B cell (primary cell): ENCODE data around the gene EFCAB7. TPM values are rescaled to one million over a fixed set of nuclear protein-coding genes. Genes with fewer than 3 reads are reported as not detected.

Experiments
- ATAC-seq: fragments of 200-7000 bp; cut with Tn5 transposase; one replicate; pipeline ENCODE4 v1.10.0; 2021; ENCODE audit warnings: low read depth, mild to moderate bottlenecking, moderate number of reproducible peaks, moderate library complexity
- CTCF ChIA-PET: fragments of 350-600 bp; sonication (Branson Sonifier 250); formaldehyde crosslinking; loops from one replicate; lab custom pipeline; 2021; ENCODE audit warnings: antibody characterized with exemption, inconsistent platforms; lab: Charles Lee
- POLR2A ChIA-PET: fragments of 350-600 bp; sonication (Branson Sonifier 250); formaldehyde crosslinking; loops from one replicate; lab custom pipeline; 2021; ENCODE audit warnings: antibody characterized with exemption; lab: Charles Lee
- DNase-seq: peaks from one replicate; pipeline ENCODE4 v3.0.0; 2013
- H2AFZ ChIP-seq: 2 replicates; pipeline ENCODE4 v1.6.1; 2012; ENCODE audit warnings: mild to moderate bottlenecking, low read depth, low read length; ENCODE audit not compliant: insufficient read depth, poor library complexity, severe bottlenecking
- H3K27ac ChIP-seq, 2 donors: 1 replicate in 1 of 2; 2 replicates in 1 of 2; pipeline ENCODE4 v1.5.1; 2012 to 2013; ENCODE audit warnings: low read length in 2 of 2, mild to moderate bottlenecking in 2 of 2, moderate library complexity in 1 of 2
- H3K27me3 ChIP-seq, 4 experiments: fragments of 200-600 bp in 1 of 4; sonication (generic) in 1 of 4; replicated peaks in 1 of 4; 1 replicate in 2 of 4; 2 replicates in 2 of 4; pipeline versions ENCODE4 v1.6.1 to v1.7.0; 2013 to 2016; ENCODE audit warnings: low read length in 3 of 4, mild to moderate bottlenecking in 2 of 4, mixed read lengths in 1 of 4, moderate library complexity in 1 of 4; ENCODE audit not compliant: insufficient read depth in 4 of 4, control insufficient read depth in 3 of 4; ENCODE audit errors: control extremely low read depth in 1 of 4
- H3K36me3 ChIP-seq, 2 experiments: replicated peaks in 1 of 2; 1 replicate in 1 of 2; 2 replicates in 1 of 2; pipeline versions ENCODE4 v1.6.1 to v1.7.1; 2013; ENCODE audit warnings: low read length in 1 of 2; ENCODE audit not compliant: insufficient read depth in 2 of 2, control insufficient read depth in 1 of 2; ENCODE audit errors: control extremely low read depth in 1 of 2, extremely low read depth in 1 of 2
- H3K4me1 ChIP-seq, 2 donors: fragments of 200-600 bp in 1 of 2; sonication (generic) in 1 of 2; 1 replicate in 1 of 2; 2 replicates in 1 of 2; pipeline versions ENCODE4 v1.5.1 to v1.6.1; 2013 to 2017; ENCODE audit warnings: low read length in 2 of 2; ENCODE audit not compliant: control insufficient read depth in 2 of 2, insufficient read depth in 2 of 2
- H3K4me2 ChIP-seq: replicated peaks from 2 replicates; pipeline ENCODE3; 2012; ENCODE audit warnings: mild to moderate bottlenecking, low read depth, low read length; ENCODE audit not compliant: poor library complexity, severe bottlenecking
- H3K4me3 ChIP-seq, 5 experiments: fragments of 200-600 bp in 1 of 5; sonication (generic) in 1 of 5; 1 replicate in 3 of 5; 2 replicates in 2 of 5; pipeline versions ENCODE4 v1.5.1 to v1.7.0; 2011 to 2016; ENCODE audit warnings: low read length in 4 of 5, mild to moderate bottlenecking in 4 of 5, low read depth in 2 of 5, control low read depth in 1 of 5, moderate library complexity in 1 of 5; ENCODE audit not compliant: insufficient read depth in 1 of 5; ENCODE audit errors: control extremely low read depth in 1 of 5, extremely low read depth in 1 of 5
- H3K79me2 ChIP-seq: fragments of 200-600 bp; sonication (generic); one replicate; pipeline ENCODE4 v1.6.0; 2016; ENCODE audit warnings: low read length; ENCODE audit not compliant: control insufficient read depth, insufficient read depth
- H3K9ac ChIP-seq: fragments of 200-600 bp; sonication (generic); 2 replicates; pipeline ENCODE4 v1.6.1; 2017; ENCODE audit warnings: mild to moderate bottlenecking, low read length, moderate library complexity
- H3K9me3 ChIP-seq, 3 donors: one replicate each; pipeline versions ENCODE4 v1.6.1 to v1.7.1; 2013; ENCODE audit warnings: low read length in 2 of 3; ENCODE audit not compliant: control insufficient read depth in 2 of 3, insufficient read depth in 1 of 3; ENCODE audit errors: control extremely low read depth in 1 of 3
- H4K20me1 ChIP-seq: 2 replicates; pipeline ENCODE4 v1.6.0; 2012; ENCODE audit warnings: mild to moderate bottlenecking, low read length; ENCODE audit not compliant: insufficient read depth, control insufficient read depth, poor library complexity, severe bottlenecking
- H3K27ac Mint-ChIP-seq: one replicate; pipeline ENCODE4 v1.8.0; 2021; ENCODE audit warnings: mixed read lengths
- H3K27me3 Mint-ChIP-seq: one replicate; pipeline ENCODE4 v1.8.0; 2021; ENCODE audit warnings: mixed read lengths
- H3K4me1 Mint-ChIP-seq: one replicate; pipeline ENCODE4 v1.8.0; 2021; ENCODE audit warnings: mixed read lengths
- H3K4me3 Mint-ChIP-seq: one replicate; pipeline ENCODE4 v1.8.0; 2021; ENCODE audit warnings: mixed read lengths
- H3K9me3 Mint-ChIP-seq: one replicate; pipeline ENCODE4 v1.8.0; 2022; ENCODE audit warnings: mixed read lengths; ENCODE audit not compliant: insufficient read depth
- EZH2 ChIP-seq: IDR thresholded peaks from 2 replicates; pipeline ENCODE4 v1.6.1; 2012; ENCODE audit warnings: borderline replicate concordance, low read depth, mild to moderate bottlenecking, moderate library complexity, low read length; ENCODE audit not compliant: insufficient read depth, poor library complexity, severe bottlenecking
- WGBS: methylation state at CpG from one replicate; pipeline ENCODE4 v1.1.5; 2013; ENCODE audit warnings: missing lambda C conversion rate; ENCODE audit not compliant: insufficient coverage; 5-methylcytosine and 5-hydroxymethylcytosine counted together
- intact Hi-C: fragments of 100-400 bp; cut with micrococcal nuclease; formaldehyde crosslinking; loops from one replicate; pipeline ENCODE4 v1.10.0; 2022
- polyA plus RNA-seq: library from polyadenylated mRNA; depleted of rRNA; stranded (reverse); fragments of >200 nt; gene quantifications from 2 replicates; pipeline ENCODE4 v1.2.3, GENCODE V29; 2012
- small RNA-seq: library from RNA; depleted of rRNA; stranded (forward); fragments of <200 nt; gene quantifications from one replicate; pipeline ENCODE3, GENCODE V24; 2012; ENCODE audit warnings: low replicate concordance, low read depth; ENCODE audit not compliant: insufficient read length
- total RNA-seq, 2 donors: library from RNA; stranded (reverse); fragments of 120-200 nt in 1 of 2; gene quantifications; 1 replicate in 1 of 2; 2 replicates in 1 of 2; pipeline versions ENCODE4 v1.2.3 to v1.2.4, GENCODE V29; 2013 to 2022
- TF ChIP-seq, protein P1 (sequence below): fragments of 200-600 bp; IDR thresholded peaks from one replicate; pipeline ENCODE4 v1.8.0; 2022; ENCODE audit warnings: antibody characterized with exemption, mild to moderate bottlenecking

Gene EFCAB7
- total and polyA plus RNA-seq, 2 donors (not counting 1 experiment from before 2014, with no cell fraction given), result 3.6 to 11.2 TPM

DNA sequence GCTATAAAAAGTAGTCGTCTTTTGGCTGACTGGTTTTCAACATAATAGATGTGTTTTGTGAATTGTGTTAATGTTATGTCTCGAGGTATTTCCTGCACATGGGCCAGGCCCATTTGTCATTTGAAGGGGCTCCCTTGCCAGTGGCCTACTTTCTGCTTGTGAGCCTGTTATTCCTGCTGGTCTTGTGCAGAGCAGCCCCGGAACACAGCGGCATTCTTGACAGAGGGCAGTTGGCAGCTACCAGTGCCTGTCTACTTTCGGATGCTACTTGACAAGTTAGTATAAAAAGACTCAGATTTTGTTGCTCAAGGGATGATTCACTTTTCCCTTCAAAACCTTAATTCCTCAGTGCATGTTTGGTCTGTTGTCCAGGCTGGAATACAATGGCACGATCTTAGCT, 98.4 kb downstream of the EFCAB7 start:
- ChIA-PET POLR2A (no interaction called here), CTCF (interaction anchor here (2.4 to 2.5 kb wide), 2 partner anchors 70 to 625 kb away, joined by 6 to 13 read pairs; no protein-coding TSS in a partner anchor)
- Histone ChIP-seq H3K27me3 (no peaks in the 10 kb centered on the region), H3K4me2 (no peak overlapping the region), H4K20me1 (no peaks in the 10 kb centered on the region), H3K36me3 (no peaks in the 10 kb centered on the region), H3K4me1 (no peaks in the 10 kb centered on the region), H3K9me3 (peaks cover 0 to 4% (median 0%) of the 10 kb centered on the region in 3 donors), H3K4me3 (no peak overlapping the region), H3K79me2 (no peaks in the 10 kb centered on the region), H3K9ac (no peak overlapping the region), H3K27ac (no peak overlapping the region), H2AFZ (no peak overlapping the region)
- no peak for DNase-seq
- TF ChIP-seq, protein P1, sequence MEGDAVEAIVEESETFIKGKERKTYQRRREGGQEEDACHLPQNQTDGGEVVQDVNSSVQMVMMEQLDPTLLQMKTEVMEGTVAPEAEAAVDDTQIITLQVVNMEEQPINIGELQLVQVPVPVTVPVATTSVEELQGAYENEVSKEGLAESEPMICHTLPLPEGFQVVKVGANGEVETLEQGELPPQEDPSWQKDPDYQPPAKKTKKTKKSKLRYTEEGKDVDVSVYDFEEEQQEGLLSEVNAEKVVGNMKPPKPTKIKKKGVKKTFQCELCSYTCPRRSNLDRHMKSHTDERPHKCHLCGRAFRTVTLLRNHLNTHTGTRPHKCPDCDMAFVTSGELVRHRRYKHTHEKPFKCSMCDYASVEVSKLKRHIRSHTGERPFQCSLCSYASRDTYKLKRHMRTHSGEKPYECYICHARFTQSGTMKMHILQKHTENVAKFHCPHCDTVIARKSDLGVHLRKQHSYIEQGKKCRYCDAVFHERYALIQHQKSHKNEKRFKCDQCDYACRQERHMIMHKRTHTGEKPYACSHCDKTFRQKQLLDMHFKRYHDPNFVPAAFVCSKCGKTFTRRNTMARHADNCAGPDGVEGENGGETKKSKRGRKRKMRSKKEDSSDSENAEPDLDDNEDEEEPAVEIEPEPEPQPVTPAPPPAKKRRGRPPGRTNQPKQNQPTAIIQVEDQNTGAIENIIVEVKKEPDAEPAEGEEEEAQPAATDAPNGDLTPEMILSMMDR, result no peak
- TF ChIP-seq EZH2, result no peak
- H3K27me3 Mint-ChIP-seq, result no peaks in the 10 kb centered on the region
- no peak overlapping the region for H3K27ac Mint-ChIP-seq
- WGBS, result 92% methylated on average over 6 of the region's 6 CpGs
- intact Hi-C loops, result no loop called here
- no peaks in the 10 kb centered on the region for H3K9me3 Mint-ChIP-seq
- ATAC-seq, result no peak
- no peaks in the 10 kb centered on the region for H3K4me1 Mint-ChIP-seq
- H3K4me3 Mint-ChIP-seq, result no peak overlapping the region

Small RNA genes within 50 kb of the gene (small RNA-seq; reads per million reads assigned to genes)
- gene RF02105 (not detected), gene RF02106 (not detected), gene RF02107 (not detected), gene RF02108 (not detected), gene RF02109 (not detected), gene RF02110 (not detected), gene RN7SL488P (not detected), gene RNU7-123P (not detected)

Other genes starting within 250 kb of the EFCAB7 start
- gene FOXD3, start 201.0 kb upstream of the EFCAB7 start, total RNA-seq, result not detected in 2 replicates
- gene FOXD3, start 201.0 kb upstream of the EFCAB7 start, polyA plus RNA-seq, result not detected in 2 replicates
- gene ALG6, start 155.9 kb upstream of the EFCAB7 start, total RNA-seq, result 31.4 and 35.0 TPM in 2 replicates
- 9.7 and 17.9 TPM in 2 replicates for gene ALG6, start 155.9 kb upstream of the EFCAB7 start, polyA plus RNA-seq
- gene ITGB3BP, start 300 bp upstream of the EFCAB7 start, total RNA-seq, result 30.3 and 37.4 TPM in 2 replicates
- gene ITGB3BP, start 300 bp upstream of the EFCAB7 start, polyA plus RNA-seq, result 12.7 and 13.4 TPM in 2 replicates
- 13.2 and 17.3 TPM in 2 replicates for gene PGM1, start 69.9 kb downstream of the EFCAB7 start, total RNA-seq
- gene PGM1, start 69.9 kb downstream of the EFCAB7 start, polyA plus RNA-seq, result 3.3 and 4.2 TPM in 2 replicates